ENCODE data around the gene ZNF714. TPM values are rescaled to one million over a fixed set of nuclear protein-coding genes. Genes with fewer than 3 reads are reported as not detected.

Gene ZNF714
- 2.8 TPM for polyA plus RNA-seq (2012; ENCODE audit: insufficient read length, low read depth)

DNA sequence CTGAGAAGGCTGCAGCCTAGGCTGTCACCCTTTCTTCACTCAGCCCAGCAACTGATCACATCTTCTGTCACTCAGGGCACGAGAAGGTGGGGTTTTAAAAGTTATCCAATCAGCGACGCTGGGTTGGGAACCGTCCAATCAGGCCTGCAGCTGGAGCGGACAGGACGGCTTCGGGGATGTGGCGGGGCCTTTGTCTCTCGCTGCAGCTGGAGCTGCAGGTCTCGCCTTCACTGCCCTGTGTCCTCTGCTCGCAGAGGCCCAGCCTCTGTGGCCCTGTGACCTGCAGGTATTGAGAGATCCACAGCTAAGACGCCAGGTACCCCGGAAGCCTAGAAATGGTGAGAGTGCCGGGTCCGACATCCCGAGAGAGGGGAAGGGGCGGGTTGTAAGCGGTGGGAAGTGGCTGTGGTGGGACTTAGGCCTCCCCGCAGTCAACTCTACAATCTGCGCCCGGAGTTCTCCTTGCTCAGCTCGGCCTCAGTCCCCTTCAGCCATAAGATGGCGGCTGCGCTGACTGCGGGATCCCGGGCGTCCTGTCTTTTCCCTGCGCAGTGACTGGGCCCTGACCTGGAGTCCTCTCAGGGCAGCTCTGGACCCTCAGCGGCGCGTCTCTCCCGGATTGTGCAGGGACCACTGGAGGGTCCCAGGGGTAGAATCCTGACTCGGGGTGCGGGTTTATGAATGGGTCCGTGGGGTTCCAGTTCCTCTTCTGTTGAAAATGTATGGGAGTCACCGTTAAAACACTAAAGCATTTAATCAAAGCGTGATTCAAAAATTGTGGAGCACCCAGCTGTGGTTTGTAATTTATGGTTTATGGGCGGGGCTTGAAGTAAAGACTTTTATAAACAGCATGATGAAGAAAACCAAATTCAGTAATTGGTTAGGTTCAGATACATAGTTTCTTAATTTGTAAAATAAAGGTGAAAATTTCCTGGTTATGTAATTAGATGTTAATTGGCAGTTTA is at the start of gene ZNF714:
Gene ZNF714, plus strand, starts transcription at position 193 of the 965 bp plus-strand sequence. CDS start 16,066 bp downstream, outside the sequence.
- TF ChIP-seq FOXP2 (optimal IDR thresholded peaks at IDR 0.05; ENCODE audit: borderline replicate concordance, extremely low read depth, extremely low read length, insufficient read depth) (no peak), TAF1 (IDR thresholded peaks at IDR 0.05; ENCODE audit: borderline replicate concordance, insufficient read depth, low read length) (peak; percentile 91), SIN3A (IDR thresholded peaks at IDR 0.05; ENCODE audit: borderline replicate concordance, insufficient read depth, low read length) (no peak), POLR2AphosphoS5 (IDR thresholded peaks at IDR 0.05; ENCODE audit: low read depth, low read length) (peak; percentile 92)
- TF ChIP-seq, protein P1, sequence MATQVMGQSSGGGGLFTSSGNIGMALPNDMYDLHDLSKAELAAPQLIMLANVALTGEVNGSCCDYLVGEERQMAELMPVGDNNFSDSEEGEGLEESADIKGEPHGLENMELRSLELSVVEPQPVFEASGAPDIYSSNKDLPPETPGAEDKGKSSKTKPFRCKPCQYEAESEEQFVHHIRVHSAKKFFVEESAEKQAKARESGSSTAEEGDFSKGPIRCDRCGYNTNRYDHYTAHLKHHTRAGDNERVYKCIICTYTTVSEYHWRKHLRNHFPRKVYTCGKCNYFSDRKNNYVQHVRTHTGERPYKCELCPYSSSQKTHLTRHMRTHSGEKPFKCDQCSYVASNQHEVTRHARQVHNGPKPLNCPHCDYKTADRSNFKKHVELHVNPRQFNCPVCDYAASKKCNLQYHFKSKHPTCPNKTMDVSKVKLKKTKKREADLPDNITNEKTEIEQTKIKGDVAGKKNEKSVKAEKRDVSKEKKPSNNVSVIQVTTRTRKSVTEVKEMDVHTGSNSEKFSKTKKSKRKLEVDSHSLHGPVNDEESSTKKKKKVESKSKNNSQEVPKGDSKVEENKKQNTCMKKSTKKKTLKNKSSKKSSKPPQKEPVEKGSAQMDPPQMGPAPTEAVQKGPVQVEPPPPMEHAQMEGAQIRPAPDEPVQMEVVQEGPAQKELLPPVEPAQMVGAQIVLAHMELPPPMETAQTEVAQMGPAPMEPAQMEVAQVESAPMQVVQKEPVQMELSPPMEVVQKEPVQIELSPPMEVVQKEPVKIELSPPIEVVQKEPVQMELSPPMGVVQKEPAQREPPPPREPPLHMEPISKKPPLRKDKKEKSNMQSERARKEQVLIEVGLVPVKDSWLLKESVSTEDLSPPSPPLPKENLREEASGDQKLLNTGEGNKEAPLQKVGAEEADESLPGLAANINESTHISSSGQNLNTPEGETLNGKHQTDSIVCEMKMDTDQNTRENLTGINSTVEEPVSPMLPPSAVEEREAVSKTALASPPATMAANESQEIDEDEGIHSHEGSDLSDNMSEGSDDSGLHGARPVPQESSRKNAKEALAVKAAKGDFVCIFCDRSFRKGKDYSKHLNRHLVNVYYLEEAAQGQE (IDR thresholded peaks at IDR 0.05; ENCODE audit: insufficient read depth in 1 of 2, low read depth in 2 of 2, low read length in 2 of 2): no peak

DNA sequence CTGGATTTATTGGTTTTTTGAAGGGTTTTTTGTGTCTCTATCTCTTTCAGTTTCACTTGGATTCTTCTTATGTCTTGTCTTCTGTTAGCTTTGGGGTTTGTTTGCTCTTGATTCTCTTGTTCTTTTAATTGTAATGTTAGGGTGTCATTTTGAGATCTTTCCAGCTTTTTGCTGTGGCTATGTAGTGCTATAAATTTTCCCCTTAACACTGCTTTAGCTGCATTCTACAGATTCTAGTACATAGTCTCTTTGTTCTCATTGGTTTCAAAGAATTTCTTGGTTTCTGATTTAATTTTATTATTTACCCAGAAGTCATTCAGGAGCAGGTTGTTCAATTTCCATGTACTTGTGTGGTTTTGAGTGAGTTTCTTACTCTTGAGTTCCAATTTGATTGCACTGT is 37.0 kb upstream of the ZNF714 start:
- TF ChIP-seq POLR2AphosphoS5 (IDR thresholded peaks at IDR 0.05; ENCODE audit: low read depth, low read length) (no peak), SIN3A (IDR thresholded peaks at IDR 0.05; ENCODE audit: borderline replicate concordance, insufficient read depth, low read length) (no peak), FOXP2 (optimal IDR thresholded peaks at IDR 0.05; ENCODE audit: borderline replicate concordance, extremely low read depth, extremely low read length, insufficient read depth) (no peak), TAF1 (IDR thresholded peaks at IDR 0.05; ENCODE audit: borderline replicate concordance, insufficient read depth, low read length) (no peak)
- TF ChIP-seq, protein P1 (IDR thresholded peaks at IDR 0.05; ENCODE audit: insufficient read depth in 1 of 2, low read depth in 2 of 2, low read length in 2 of 2): no peak

DNA sequence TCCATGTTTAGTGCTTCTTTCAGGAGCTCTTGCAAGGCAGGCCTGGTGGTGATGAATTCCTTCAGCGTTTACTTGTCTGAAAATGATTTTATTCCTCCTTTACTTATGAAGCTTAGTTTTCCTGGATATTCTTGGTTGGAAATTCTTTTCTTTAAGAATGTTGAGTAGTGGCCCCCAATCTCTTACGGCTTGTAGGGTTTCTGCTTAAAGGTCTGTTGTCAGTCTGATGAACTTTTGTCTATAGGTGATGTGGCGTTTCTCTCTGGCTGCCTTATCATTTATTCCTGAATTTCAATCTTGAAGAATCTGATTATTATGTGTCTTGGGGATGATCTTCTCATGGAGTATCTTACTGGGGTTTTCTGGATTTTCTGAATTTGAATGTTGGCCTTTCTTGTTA is 35.5 kb upstream of the ZNF714 start:
- no peak for TF ChIP-seq SIN3A (IDR thresholded peaks at IDR 0.05; ENCODE audit: borderline replicate concordance, insufficient read depth, low read length)
- no peak for TF ChIP-seq TAF1 (IDR thresholded peaks at IDR 0.05; ENCODE audit: borderline replicate concordance, insufficient read depth, low read length)
- no peak for TF ChIP-seq FOXP2 (optimal IDR thresholded peaks at IDR 0.05; ENCODE audit: borderline replicate concordance, extremely low read depth, extremely low read length, insufficient read depth)
- TF ChIP-seq POLR2AphosphoS5 (IDR thresholded peaks at IDR 0.05; ENCODE audit: low read depth, low read length): no peak
- TF ChIP-seq, protein P1 (IDR thresholded peaks at IDR 0.05; ENCODE audit: insufficient read depth in 1 of 2, low read depth in 2 of 2, low read length in 2 of 2): no peak

DNA sequence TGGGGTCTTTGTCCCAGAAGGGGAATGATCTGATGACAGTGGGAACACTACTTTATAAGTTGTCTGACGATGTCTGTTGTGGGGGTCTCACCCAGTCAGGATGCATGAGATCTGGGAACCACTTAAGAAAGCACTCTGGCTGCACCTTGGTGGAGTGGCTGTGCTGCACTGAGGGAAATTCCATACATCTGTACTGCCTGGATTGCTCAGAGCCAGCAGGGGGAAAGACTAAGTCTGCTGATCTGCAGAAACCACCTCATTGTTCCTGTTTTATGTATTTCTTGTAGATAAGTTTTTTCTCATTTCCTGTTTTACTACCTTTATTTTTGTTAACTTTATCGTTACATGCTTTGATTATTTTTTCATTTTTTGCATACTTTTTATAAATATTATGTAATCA is 34.3 kb upstream of the ZNF714 start:
- TF ChIP-seq, protein P1 (IDR thresholded peaks at IDR 0.05; ENCODE audit: insufficient read depth in 1 of 2, low read depth in 2 of 2, low read length in 2 of 2): no peak
- no peak for TF ChIP-seq TAF1 (IDR thresholded peaks at IDR 0.05; ENCODE audit: borderline replicate concordance, insufficient read depth, low read length)
- TF ChIP-seq POLR2AphosphoS5 (IDR thresholded peaks at IDR 0.05; ENCODE audit: low read depth, low read length): no peak
- TF ChIP-seq SIN3A (IDR thresholded peaks at IDR 0.05; ENCODE audit: borderline replicate concordance, insufficient read depth, low read length): no peak
- TF ChIP-seq FOXP2 (optimal IDR thresholded peaks at IDR 0.05; ENCODE audit: borderline replicate concordance, extremely low read depth, extremely low read length, insufficient read depth): no peak

All from PFSK-1 (cell line).